ENCODE results near the gene SRPX.

- TF ChIP-seq, protein P1, sequence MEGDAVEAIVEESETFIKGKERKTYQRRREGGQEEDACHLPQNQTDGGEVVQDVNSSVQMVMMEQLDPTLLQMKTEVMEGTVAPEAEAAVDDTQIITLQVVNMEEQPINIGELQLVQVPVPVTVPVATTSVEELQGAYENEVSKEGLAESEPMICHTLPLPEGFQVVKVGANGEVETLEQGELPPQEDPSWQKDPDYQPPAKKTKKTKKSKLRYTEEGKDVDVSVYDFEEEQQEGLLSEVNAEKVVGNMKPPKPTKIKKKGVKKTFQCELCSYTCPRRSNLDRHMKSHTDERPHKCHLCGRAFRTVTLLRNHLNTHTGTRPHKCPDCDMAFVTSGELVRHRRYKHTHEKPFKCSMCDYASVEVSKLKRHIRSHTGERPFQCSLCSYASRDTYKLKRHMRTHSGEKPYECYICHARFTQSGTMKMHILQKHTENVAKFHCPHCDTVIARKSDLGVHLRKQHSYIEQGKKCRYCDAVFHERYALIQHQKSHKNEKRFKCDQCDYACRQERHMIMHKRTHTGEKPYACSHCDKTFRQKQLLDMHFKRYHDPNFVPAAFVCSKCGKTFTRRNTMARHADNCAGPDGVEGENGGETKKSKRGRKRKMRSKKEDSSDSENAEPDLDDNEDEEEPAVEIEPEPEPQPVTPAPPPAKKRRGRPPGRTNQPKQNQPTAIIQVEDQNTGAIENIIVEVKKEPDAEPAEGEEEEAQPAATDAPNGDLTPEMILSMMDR (IDR thresholded peaks at IDR 0.05; ENCODE audit: low read length) = no peak
- TF ChIP-seq EZH2 (optimal IDR thresholded peaks at IDR 0.05; ENCODE audit: low read depth, low read length) = no peak
Measured at GRCh38 chrX:38142610-38143009, 78.1 kb downstream of the SRPX start.
